Activated CD4-positive, alpha-beta T cell treated with anti-CD3 and anti-CD28 coated beads, Interleukin-2, Interleukin-4, amounts not matched to agents 100 ng/mL and 50 ng/mL, durations not matched to agents 16 hours and 8 hours (primary cell): ENCODE data around the gene SFRP4.
"Not testable (repeated sequence)": the region's sequence is repeated elsewhere in the genome, so short reads cannot be mapped to it uniquely, and the experiment has no call there.

ENCODE experiments used
- DNase-seq: peaks from one replicate; pipeline ENCODE4 v3.0.0-alpha.2; 2020; ENCODE audit warnings: low spot score

Gene SFRP4

DNA sequence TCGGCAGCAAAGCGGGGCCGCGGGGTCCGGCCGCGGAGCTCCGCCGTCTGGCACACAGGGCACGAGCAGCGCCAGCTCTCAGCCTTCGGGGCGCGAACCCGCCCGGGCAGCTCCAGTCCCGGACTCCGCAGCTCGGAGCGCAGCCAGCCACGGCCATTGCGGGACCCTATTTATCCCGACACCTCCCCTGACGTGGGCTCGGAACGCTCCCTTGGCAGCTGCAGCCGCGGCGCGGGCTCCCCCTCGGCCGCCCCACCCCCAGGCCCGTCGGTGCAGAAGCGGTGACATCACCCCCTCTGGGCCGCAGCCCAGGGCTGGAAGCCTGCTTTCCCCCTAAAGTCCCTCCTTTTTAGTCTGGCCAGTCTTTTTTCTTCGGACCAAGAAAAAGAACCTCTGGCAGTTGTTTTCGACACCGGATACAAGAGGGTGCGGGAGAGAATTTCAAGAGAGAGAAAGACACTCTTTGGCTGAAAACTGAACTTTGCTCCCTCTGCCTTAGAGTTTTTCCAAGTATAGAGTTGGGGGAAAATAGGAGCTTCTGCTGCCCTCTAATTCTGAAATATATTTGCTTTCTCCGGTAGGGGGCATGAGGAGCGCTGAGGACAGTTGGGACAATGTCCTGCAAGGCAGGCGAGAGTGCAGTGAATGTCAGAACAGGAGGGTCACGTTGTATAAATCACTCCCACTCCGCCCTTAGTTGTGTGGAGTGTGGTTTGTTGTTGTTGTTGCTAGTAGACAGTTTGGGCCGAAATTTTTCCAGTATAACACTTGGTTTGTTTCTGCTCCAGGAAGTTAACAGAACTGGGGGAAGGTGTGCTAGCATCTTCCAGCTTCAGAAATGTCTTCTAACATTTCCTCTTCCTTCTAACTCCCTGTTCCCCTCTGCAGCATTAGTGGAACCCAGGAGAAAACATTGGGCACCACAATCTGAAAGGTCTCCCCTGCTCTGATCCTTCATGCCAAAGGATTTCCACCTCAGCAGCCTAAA, at the start of gene SFRP4:
TSS of gene SFRP4 (minus strand) at position 145 of the 988 bp plus-strand sequence. CDS start 280 bp downstream, outside the sequence.
- peak; percentile 41 for DNase-seq

DNA sequence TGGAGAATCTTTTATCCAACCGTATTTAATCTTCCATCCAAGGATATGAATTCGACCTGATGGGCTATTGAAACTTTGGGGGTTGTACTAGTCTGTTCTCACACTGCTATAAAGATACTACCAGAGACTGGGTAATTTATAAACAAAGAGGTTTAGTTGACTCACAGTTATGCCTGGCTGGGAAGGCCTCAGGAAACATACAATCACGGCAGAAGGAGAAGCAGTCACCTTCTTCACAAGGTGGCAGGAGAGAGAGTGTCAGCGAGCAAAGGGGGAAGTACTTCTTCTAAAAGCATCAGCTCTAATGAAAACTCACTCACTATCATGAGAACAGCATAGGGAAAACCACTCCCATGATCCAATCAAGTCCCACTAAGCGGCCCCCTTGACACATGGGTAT, 47.6 kb upstream of the SFRP4 start:
- DNase-seq, result no peak

DNA sequence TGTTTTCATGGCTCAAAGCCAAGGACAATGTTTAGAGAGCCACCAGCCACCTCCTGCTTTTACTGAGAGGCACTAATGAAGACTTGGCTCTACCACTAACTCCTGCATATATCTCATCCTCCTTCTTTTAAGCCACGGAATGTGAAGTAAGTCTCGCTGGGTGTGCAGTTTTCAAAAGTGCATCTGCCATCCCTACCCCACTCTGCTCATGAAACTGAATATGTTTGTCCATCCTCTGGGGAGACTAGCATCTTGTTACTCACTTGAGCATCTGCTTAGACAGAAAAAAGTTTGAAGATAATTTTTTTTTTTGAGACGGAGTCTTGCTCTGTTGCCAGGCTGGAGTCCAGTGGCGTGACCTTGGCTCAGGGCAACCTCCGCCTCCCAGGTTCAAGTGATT, 44.6 kb upstream of the SFRP4 start:
- DNase-seq, result no peak

DNA sequence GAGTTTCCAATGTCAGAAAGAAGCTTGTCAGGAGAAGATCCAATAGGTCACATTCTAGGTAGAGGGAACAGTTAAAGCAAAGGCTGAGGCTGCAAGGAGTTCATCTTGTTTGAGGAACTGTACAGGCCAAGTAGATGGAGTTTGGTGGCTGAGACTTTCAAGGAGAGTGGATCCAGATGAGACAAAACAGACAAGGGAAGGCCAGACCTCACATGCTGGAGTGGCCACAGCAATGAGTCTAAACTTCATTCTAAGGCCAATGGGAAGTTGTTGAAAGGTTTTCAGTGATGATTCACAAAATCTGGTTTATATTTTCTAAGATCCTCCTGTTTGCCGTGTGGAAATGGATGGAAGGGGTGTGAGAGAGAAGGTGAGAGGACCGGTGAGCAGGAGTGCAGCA, 43.9 kb upstream of the SFRP4 start:
- DNase-seq, result no peak

DNA sequence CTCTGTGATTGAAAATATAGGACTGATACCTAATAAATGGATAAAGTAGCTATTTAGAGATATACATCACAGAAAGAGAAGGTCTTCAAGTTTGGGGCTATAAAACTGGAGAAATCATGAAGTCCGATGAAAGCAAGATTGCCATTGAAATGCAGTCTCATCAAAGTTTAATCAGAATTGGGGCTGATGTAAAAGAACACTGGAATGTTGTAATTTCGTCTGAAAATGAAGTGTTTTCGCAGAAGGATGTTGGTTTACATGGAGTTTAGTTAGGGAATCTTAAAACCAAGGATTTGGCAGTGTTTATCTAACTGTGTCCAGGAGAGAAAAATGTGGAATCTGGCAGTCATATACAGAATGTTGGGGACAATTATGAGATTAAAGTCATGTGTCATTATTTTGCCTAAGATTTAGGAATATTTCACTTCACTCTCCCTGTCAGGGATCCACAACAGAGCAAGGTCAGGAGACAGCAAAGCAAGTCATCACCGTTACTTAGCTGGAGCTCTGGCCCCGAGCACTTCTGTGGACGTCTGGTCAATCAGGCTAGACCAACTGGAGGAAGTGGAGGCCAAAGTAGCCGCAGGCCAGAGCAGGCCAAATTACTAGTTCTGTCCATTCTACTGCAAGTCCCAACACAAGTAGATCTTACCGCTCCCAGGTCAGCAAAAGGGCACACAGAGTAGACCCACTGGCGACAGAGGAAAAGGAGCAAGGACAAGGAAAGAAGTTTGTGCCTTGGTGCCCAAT, 40.8 kb upstream of the SFRP4 start:
- DNase-seq, result no peak

DNA sequence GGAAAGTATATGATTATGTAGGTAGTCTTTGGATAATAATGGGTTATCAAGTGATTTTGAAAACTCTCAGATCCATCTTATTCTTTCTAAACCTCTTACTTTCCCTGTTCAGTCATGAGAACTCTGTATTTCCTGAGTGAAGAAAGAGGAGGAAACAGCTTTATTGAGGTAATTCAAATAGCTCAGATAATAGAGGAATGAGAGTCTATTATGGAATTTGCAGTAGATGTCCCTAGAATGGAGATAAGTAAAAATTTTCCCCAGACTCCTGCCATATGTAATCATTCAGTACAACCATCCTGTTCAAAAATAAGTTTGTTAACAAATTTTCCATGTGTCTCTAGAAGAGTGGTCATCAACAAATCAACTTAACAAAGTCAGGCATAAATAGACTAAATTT, 40.2 kb upstream of the SFRP4 start:
- no peak for DNase-seq

DNA sequence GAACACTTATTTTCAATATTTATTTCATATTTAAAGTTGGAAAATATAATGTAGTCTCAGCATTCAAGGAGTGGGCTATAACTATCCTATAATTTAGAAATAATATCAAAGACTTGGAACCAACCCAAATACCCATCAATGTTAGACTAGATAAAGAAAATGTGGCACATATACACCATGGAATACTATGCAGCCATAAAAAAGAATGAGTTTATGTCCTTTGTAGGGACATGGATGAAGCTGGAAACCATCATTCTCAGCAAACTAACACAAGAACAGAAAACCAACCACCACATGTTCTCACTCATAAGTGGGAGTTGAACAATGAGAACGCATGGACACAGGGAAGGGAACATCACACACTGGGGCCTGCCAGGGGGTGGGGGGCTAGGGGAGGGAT, 37.6 kb upstream of the SFRP4 start:
- DNase-seq, result not testable (repeated sequence)

DNA sequence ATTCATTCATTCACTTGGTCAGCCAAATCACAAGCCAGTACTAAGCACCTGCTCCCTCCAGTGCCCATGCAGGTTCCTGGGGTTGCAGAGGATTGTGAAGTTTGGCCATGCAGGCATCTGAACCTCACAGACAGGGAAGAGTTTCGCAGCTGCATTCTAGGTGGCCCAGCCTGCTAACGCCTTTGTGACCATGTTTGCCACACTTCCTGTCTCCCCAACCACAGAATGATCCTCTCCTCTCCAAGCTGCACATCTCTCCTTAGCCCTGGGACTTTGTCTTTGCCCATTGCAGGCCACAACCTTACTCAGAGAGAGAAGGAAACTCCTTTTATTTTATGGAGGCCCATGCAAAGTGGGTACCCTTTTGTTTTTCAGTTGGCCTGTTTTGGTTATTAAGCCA, 35.6 kb upstream of the SFRP4 start:
- DNase-seq, result no peak

DNA sequence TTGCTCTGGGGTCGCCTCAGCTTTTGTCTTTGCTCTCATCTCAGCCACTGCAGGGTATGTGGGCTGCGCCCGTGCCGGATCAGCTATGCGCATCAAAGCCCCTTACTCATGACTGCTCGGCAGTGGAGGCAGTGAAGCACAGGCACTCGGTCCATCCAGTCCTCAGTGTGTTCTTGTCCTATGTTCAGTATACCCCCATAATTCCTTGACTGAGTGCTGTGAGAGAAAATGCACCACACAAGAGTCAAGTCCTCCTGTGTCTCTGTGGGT, 31.3 kb upstream of the SFRP4 start:
- DNase-seq, result no peak

DNA sequence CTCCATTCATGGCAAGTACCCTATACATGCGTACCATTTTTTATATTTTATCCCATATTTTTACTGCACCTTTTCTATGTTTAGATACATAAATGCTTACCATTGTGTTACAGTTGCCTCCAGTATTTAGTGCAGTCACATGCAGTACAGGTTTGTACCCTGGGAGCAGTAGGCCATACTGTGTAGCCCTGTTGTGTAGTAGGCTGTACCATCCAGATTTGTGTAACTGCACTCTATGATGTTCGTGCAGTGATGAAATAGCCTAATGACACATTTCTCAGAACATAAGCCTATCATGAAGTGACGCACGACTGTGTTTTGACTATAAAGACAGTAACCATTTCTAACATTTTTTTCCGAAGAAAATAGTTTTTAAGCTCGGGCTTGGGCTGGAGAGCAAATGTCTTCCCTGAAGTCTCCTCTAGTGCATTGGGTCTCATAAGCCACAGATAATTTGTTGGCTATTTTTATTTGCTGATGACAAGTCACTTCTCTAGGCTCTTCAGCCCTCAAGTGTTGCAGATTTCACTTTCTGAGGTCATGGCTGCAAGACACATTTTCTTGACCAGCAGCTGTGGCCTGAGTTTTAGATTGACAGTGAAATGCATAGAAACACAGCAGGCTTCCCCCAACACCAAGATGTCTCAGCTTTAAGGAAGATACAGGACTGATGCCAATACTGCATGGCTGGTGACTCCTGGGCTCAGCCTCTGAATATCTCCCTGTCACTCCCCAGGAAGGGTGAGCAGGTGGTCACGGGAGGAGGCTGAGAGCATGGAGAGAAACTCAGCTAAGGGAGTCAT, 30.7 kb upstream of the SFRP4 start:
- DNase-seq, result no peak

DNA sequence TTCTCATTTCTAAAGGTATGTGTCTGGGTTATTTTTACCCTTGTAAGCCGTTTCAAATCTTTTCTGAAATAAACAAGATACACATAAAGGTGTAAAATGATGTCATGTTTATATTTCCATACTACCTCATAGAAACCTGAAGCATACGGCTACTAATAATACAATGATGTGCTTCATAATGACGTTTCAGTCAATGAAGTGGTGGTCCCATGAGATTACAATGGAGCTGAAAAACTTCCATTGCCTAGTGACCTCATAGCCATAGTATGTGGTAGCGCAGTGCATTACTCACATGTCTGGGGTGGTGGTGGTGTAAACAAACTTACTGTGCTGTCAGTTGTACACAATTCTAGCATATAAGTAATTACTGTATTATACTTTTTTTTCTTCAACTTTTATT, 28.7 kb upstream of the SFRP4 start:
- DNase-seq, result no peak

DNA sequence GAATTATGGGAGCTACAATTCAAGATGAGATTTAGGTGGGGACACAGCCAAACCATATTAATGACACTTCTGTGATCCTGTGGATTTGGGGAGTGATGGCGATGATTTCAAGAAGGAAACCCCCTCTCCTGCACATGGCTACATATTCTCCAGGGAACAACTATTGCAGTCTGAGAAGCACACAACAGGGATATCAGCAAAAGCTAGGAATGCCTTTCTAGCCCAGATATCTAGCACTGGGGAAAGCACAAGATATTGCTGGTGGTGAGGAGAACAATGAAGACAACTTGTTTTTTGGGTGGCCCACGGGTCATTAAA, 28.1 kb upstream of the SFRP4 start:
- DNase-seq, result no peak

DNA sequence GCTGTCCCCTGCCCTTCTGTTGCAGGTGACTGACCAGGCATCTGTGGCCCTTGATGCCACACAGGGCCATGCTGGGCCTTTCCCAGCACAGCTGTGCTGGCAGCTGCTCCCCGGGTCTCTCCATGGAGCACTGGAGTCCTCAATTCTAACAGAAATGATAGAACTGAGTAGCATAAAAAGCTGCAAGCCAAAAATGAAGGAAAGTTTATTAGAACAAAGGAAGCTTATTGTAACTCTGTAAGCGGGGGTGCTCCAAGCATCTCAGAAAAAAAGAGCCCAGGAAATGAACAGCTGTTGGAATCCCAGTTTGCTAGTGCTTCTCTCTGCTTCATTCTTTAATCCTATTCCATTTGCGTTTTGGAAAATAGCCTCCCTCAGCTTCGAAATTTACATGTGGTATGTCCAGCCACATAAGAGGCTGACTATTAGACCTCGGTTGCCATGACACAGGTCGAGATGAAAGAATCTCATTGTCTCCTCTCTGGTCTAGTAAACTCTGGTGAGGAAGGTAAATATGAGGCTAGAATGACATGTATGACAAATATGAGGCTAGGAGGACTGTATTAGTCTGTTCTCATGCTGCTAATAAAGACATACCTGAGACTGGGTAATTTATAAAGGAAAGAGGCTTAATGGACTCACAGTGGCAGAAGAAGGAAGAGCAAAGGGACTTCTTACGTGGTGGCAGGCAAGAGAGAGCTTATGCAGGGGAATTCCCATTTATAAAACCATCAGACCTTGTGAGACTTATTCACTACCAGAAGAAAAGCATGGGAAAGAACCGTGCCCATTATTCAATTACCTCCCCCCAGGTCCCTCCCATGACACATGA, 27.5 kb upstream of the SFRP4 start:
- DNase-seq, result no peak

DNA sequence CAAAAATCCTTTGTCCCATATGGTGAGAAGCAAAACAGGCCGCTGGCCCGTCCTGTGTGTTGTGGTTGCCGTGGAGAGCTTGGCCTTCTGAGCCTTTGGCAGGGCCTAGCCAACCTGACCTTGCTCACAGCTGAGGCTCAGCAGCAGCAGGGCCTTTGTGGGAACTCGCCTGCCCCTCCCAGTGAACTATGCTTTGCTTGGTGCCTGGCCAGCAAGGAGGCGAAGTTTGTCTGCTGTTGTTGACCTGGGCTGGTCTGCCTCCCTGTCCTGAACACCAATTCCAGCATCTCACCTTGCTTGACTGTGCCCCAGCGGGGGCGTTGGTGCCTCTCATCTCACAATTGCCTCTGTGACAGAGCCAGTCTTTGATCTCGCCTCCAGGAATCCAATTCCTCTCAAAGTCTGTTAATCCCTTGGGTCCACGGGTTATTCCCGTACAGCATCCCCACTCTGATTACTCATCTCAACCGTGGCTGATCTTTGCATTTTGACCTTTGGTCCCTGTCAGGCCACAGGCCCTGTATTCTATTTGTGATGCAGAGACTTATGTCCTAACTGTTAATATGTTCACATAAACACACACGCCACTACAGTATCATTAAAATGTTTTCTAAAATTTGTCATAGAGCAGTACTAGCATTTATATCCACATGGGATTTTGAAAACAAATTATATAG, 26.5 kb upstream of the SFRP4 start:
- no peak for DNase-seq

DNA sequence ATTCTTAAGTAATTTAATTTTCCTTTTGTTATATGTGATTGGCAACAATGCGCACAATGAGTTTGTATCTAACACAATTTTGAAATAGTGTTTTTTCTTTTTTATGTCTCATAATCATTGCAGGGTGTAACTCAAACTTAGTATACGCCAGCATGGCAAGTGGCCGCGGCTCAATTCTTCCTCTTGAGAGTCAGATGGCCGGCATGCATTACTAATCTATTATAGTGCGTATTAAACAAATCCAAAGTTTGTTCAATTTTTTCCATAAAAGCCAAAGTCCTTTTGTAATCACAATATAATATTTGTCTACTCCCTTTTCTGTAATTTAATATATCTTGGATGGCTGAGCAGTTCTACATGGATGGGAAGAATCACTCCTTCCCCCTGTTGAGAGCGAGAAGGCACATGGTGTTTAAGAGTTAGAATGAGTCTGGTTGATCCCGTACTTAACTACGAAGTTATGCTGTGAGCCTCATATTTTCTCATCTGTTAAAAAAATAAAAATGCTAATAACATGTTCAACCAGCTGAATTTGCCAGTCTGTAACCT, 16.5 kb upstream of the SFRP4 start:
- no peak for DNase-seq

DNA sequence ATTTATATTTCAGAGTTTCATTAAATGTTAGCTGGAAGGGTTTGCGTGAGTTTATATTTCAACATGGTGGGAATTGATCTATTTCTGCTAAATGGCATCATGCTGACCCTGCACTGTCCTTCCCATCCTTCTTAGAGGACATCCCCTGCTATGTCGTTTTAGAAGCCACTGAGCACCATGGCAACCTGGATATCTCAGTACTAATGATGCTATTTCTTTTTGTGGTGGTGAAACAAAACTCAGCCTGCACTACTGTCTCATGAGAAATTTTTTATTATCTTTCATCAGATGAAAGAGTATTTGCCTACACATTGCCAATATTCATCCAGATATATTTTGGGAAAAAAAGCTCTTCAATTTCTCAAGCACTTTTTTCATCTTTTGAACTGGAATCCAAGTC, 15.9 kb upstream of the SFRP4 start:
- no peak for DNase-seq

DNA sequence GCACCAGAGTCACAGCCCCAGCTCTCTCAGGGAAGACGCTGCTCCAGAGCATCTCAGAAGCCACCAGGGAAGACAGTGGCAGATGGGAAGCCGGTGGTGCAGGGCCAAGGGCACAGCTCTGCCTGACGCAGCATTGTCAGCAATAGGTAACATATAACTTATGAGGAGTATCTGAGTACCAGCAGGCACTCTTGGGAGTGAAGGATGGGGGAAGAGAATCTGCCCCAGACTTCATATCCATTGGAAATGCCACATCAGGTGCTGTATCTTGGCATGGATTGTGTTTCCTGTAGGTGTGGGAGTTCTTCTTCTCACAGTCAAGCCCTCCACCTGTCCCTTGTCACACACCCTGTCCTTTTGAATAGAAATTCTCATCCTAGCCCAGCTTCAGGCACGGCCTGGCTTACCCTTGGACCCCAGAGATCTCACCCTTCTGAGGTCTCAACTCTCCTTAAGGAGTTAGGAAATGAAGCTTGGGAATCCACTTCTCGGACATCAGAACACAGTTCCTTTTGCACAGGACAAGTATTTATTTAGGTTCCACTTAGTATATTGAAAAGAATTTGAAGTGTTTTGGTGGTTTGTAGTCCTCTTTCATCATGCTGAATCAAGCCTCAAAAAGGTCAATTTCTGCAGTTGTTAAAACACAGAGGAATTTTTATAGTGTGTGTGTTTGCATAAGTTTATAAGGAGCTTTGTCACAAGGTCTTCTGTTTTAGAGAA, 13.8 kb upstream of the SFRP4 start:
- DNase-seq, result no peak

DNA sequence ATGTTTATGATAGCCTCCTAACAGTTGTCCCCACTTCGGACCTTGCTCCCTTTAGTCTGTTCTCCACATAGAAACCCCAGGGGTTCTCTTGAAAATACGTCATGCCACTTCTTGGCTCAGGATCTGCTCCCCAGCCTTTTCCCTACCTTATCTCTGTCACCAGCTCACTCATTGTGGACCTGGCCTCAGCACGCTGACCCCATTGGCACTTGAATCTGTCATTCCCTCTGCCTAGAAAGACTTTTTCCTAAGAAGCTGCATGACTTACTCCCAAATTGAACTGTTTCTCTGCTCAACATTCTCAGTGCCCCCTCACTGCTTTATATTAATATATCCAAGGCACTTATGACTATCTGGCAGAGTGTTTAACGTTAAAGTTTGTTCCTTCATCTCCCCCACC, 12.3 kb upstream of the SFRP4 start:
- no peak for DNase-seq

DNA sequence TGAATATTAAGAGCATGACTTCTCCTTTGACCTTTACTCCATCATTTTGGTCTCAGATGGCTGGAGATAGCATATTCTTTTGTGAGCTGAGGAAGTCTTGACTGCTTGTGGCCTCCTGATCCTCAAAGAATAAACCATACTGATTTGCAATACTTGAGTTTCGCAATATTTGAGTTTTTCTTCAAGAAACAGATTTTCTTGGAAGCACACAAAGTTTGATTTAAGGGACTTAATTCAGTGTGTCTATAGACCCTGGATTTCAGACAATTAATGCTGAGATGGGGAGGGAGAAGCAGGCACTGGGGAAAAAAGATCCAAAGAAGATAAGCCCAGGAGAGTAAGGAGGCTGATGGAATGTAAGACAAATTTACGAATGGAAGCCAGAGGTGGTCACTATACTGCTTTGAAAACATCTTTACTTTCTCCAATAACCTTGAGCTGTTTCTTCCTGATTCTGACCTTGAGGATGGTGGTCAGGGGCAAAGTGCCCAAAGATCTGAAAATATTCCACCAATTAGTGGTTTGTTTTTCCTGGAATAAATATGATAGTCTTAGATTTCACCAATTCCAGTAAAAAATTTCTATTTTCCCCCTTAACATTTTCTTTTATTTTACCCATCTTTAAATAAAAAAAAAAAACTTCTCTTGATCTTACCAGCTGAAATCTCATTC, 11.3 kb upstream of the SFRP4 start:
- no peak for DNase-seq

DNA sequence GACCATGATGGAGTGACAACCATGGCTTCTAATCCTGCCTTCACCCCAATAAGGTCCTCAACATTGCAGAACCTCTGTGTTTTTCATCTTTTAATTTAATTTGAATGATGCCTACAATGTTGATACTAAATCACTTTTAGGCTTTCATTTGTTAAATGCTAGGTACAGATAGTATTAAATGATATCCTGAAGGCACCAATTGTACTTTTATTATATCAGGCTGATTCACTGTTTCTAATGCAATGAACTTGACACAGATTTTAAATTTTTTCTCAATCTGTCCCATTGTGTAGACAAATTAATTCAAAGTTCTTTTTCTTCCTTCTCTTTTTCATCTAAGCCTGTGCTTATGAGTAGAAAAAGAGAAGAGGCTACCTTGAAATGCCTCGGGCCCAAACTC, 9.0 kb upstream of the SFRP4 start:
- no peak for DNase-seq
